NCI-H2171 treated with DMSO at 0.1 percent for 48 hours (cell line): Measurements from ENCODE around the gene TPST1.
"Not testable (repeated sequence)": the region's sequence is repeated elsewhere in the genome, so short reads cannot be mapped to it uniquely, and the experiment has no call there.

Experiments used
- DNase-seq: peaks from one replicate; lab custom pipeline; 2025; lab: John Stamatoyannopoulos, UW

TPST1 gene

DNA sequence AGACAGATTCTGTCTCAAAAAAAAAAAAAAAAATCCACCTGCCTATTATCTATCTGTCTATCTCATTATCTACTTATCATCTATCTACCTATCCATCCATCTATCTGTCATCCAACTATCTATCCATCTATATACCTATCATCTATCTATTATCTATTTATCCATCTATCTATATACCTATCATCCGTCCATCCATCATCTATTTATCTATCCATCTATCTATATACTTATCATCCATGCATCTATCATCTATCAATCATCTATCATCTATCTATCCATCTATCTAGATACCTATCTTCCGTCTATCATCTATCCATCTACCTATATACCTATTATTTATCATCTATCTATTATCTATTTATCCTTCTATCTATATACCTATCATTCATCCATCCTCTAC, 16.5 kb upstream of the TPST1 start:
- DNase-seq = no peak

DNA sequence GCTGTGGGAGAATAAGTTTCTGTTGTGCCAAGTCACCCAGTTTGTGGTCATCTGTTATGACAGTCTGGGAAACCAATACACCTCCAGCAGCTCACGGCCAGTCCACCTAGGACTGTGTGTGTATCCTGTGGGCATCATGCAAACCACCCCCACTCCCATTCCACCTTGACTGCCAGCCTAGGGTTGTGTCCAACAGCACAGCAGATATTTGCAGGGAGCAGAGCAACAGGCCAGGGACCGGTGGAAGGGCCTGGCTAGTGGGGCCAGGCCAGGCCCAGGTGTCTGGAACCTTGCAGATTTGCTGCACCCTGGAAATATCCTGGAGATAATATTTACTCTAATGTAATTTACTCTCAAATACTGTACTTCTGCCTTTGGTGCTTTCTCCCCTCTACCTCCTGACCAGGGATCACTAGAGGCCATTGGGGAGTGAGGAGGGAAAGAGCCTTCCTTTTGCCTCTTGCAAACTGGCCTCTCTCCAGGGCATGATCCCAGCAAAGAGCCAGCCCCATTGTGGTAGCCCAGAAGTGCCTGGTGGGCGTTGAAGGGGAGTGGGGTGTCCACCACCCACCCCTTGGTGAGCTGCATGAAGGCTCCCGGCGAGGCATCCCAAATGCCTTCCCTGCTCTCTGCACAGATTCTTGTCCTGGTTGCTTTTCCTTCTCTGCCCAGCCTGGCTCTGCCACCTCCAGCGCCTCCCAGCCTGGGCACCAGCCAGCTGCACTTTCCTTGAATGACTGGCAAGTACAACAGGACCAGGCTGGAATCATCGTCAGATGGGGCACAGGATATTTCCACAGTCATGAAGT, 15.2 kb upstream of the TPST1 start:
- DNase-seq = no peak

DNA sequence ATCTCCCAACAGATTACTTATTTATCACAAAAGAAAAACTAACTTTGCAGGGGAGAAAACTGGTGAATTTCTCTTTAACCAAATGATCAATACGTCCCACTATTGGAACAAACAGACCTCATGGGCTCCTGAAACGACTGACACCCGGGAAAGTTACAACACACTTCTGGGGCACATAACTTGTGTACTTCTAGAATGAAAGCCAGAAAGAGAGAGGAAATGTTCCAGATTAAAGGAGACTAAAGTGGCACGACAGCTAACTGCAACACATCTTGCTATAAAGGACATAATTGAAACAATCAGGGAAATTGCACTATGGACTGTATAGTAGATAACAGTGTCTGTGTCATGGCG, 14.7 kb upstream of the TPST1 start:
- no peak for DNase-seq

DNA sequence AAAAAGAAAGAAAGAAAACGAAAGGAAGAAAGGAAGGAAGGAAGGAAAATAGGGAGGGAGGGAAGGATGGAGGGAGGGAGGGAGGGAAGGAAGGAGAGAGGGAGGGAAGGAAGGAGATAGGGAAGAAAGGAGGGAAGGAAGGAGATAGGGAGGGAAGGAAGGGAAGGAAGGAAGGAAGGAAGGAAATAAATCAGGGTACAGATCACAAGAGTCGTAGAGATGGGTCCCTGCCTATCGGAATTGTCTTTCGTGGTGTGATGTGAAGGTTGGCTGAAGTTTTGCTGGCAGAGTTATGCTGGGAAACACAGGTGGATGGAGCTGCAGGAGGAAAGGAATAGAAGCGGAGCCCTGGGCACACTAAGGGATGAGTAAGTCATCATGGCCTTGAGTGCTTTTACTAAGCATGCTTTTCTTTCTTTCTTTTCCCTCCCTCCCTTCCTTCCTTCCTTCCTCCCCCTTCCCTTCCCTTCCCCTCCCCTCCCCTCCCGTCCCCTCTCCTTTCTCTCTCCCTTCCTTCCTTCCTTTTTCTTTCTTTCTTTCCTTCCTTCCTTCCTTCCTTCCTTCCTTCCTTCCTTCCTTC, 11.9 kb upstream of the TPST1 start:
- DNase-seq = no peak

DNA sequence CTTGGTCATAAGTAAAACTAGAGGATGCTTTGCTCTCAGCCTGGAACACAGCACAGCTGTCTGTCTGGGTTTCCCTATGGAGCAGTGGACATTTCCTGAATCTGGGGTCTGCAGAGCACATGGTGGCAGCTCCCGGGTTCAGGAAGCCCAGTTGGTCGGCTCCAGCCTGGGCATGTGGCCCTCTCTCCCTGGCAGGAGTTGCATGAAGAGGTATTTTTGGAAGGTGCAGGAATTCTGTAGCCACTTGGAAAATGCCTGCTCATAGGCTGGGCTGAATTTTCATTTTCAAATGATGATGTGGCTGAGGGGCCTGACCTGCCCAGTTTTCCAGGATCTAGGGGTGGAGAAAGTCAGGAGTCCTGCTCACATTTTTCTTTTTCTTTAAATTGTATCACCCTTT, 6.7 kb upstream of the TPST1 start:
- DNase-seq = no peak

DNA sequence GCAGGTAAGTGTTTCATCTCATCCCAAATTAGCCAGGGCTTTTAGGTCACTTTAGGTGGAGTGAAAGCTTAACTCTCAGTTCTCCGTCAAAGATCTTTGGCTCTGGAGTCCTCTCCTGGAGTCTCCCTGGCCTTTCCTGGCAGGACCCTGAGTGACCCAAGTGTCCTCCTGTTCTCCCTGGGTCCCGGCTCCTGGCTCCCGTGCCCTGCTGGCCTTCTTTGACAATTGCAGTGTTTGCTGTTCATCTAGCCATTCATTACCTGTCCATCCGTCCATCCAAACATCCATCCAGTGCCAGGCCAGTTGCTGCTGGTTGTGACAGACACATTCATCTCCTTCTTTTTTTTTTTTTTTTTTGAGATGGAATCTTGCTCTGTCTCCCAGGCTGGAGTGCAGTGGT, 6.2 kb upstream of the TPST1 start:
- DNase-seq = no peak

DNA sequence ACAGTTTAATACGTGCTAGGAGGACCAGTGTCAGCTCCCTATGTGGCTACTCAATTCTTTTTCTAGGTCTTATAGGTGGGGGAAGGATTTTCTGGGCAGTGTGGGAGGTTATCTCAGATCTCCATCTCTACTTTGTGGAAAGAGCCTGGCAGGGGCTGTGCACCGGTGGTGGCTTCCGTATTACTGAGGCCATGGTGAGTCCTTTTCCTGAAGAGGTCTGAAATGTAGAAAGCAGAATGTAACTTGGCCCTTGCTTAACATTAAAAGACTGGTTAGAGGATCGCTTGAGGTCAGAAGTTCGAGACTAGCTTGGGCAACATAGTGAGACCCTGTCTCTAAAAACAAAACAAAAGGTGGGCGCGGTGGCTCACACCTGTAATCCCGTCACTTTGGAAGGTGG, 2.7 kb upstream of the TPST1 start:
- no peak for DNase-seq

DNA sequence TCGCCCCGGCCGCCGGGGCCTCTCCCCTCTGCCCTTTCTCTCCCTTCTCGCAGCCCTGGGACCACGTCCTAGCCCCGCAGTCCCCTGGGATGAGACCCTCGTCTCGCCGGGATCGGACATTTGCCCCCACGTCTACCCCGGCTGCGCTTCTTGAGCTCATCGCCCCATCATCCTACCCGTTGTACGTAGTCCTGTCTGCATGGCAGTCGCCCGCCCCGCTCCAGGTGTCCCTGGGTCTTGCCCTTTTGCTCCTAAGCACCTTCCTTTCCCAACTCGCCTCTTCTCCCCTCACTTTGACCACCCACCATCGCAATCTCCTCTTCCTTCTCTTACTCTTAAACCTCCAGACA, 582 bp downstream of the TPST1 start:
- DNase-seq = peak; percentile 18

DNA sequence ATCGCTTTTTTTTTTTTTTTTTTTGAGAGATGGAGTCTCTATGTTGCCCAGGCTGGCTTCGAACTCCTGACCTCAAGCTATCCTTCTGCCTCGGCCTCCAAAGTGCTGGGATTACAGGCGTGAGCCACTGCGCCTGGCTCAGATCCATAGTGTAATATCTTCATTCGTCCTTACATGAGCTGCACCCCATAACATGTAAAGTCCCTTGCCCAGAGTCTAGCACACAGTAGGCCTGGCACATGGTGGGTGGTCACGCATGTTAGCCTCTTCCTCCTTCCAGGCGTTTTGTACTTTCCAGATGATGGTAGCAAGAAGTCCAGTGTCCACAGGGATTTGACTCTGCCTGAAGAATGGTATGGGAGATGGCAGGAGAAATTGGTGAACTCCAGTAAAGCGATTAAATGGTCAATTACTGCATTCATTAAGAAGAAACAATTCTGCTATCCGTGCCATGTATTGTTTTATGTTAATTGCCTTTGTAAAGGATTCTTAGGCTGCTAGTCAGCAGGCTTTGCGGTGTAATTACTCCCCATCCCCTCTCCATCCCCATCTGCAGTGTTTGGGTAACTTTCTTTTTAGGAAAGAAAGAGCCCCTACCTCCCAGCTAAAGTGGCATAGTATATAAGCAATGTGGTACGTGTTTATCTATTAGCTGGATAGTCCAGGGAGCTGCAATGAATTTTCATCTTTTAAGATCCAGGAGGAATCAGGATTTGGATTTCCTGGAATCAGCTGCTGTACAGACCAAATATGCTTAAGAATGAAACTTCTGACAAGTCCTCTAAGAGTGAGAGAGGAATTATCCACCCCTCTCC, 1.2 kb downstream of the TPST1 start:
- no peak for DNase-seq

DNA sequence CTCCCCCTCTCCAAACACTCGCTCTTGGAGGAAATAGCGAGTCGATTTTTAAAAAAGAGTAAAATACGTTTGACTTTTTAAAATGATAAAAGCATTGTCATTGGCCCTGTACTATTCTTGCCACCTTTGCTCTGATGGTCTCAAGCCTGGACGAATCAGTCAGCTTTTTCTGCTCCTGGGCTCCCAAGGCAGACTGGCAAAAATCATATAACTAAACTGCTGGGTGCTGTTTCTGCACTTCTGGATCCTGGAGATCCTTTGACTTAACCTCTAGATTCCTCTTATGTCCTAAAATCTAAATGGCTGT, 1.8 kb downstream of the TPST1 start:
- DNase-seq = no peak

DNA sequence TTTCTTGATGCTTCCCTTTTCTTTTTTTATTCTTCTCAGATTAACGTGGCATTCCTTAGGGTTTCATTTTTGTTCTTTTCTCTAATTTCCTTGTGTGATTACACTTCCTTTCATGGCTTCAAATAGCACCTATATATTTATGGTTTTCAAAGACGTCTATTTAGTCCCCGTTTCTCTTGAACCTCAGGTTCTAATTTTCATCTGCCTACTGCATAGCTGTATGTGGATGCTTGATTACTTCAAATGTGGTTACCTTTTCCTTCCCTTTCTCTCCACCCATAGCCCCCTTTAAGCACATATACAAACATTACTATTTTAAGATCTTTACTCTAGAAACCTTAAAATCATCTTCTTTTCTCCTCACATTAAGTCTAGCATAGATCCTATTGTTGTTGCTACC, 2.4 kb downstream of the TPST1 start:
- DNase-seq = no peak

DNA sequence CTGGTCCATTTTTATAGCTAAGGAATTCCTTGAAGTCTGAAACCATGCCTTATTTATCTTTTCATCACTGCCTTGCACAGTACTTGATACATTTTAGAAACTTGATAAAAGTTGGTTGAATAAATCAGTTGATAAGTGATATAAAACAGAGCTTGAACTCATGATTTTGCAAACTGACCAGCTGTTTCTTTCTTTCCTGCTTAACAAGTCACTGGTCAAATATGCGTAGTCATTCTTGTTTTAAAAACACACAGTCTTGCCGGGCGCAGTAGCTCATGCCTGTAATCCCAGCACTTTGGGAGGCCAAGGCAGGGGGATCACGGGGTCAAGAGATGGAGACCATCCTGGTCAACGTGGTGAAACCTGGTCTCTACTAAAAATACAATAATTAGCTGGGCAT, 6.3 kb downstream of the TPST1 start:
- no peak for DNase-seq

DNA sequence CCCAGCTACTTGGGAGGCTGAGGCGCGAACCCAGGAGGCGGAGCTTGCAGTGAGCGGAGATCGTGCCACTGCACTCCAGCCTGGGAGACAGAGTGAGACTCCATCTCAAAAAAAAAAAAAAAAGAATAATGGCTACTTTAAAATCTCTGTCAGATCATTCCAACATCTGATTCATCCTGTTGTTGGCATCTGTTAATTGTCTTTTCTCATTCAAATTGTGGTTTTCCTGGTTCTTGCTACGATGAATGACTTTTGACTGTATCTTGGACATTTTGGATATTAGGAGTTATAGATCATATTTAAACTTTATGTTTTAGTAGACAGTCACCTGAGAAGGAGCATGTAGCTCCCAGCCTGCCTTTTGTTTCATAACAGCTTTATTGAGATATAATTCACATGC, 8.5 kb downstream of the TPST1 start:
- no peak for DNase-seq

DNA sequence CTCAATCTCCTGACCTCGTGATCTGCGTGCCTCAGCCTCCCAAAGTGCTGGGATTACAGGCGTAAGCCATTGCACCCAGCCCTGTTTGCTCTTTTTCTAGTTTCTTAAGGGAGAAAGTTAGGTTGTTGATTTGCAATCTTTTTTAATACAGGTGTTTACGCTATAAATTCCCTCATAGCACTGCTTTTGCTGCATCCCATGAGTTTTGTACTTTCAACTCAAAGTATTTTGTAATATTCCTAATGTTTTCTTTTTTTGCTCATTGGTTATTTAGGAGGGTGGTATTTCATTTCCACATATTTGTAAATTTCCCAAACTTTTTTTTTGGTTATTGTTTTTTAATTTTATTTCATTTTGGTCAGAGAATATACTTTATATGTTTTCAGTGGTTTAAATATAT, 11.6 kb downstream of the TPST1 start:
- DNase-seq = no peak

DNA sequence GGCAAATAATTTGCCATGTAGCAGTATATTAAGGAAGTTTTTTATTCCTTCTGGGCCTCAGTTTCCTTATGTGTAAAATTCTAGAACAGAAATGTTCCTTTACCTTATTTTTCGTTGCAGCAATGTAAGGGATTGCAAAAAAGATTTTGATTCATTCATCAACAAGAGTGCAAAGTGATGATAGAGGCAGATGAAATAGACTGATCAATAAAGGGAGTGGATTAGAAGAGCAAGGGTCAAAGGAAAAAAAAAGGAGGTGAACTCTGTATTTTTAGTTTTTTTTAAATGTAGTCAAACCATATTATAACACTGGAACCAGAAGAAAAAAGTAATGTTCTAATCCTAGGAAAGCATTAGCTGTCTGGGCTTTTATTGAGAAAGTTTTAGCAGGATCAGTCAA, 14.7 kb downstream of the TPST1 start:
- DNase-seq = no peak

DNA sequence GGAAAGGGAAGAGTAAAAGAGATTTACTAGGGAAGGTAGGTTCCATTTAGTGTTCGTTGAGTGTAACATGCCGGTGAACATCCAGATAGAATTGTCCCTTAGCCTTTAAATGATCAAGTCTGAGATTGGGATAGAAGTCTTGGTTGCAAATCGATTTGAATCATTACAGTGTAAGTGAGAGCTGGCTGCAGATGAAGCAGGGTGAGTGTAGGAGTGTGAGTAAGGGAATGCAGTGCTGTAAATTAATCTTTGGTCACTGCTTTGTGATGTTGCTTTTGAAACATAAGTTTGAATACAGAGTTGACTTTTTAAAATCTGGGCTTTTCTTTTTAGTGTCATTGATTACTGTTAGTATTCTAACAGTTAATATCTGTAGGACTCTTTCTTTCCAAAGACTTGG, 16.3 kb downstream of the TPST1 start:
- no peak for DNase-seq

DNA sequence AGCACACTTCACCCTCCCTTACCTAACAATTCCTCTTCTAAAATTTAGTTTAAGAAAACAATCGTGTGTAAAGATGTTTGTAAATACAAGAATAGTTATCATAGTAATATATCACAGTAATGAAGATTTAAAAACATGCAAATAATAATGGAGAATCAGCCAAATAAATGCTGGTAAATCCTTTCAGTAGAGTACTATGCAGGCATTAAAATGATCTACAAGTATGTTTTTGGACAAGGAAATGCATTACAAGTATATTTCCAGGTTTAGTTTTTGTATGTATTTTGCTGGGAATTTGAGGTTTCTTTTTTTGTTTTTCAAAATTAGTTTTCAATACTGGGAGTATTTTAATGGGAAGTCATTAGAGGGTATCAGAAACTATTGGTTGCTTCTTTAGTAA, 22.7 kb downstream of the TPST1 start:
- DNase-seq = no peak

DNA sequence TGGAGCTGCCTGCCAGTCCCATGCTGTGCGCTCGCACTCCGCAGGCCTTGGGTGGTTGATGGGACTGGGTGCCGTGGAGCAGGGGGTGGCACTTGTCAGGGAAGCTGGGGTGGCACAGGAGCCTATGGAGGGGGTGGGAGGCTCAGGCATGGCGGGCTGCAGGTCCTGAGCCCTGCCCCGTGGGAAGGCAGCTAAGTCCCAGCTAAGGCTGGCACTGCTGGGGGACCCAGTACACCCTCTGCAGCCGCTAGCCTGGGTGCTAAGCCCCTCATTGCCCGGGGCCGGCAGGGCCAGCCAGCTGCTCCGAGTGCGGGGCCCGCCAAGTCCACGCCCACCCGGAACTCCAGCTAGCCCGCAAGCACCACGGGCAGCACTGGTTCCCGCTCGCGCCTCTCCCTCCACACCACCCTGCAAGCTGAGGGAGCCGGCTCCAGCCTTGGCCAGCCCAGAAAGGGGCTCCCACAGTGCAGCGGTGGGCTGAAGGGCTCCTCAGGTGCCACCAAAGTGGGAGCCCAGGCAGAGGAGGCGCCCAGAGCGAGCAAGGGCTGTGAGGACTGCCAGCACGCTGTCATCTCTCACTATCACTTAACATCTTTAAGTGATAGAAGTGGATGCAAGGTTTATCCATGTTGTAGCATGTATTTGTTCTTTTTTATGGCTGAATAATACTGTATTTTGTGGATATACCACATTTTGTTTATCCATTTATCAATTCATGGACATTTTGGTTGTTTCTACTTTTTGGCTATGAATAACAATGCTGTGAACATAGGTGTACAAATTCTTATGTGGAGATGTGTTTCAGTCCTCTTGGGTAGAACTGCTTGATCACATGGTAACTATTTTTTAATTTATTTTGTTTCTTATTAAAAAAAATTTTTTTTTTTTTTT, 26.4 kb downstream of the TPST1 start:
- not testable (repeated sequence) for DNase-seq

DNA sequence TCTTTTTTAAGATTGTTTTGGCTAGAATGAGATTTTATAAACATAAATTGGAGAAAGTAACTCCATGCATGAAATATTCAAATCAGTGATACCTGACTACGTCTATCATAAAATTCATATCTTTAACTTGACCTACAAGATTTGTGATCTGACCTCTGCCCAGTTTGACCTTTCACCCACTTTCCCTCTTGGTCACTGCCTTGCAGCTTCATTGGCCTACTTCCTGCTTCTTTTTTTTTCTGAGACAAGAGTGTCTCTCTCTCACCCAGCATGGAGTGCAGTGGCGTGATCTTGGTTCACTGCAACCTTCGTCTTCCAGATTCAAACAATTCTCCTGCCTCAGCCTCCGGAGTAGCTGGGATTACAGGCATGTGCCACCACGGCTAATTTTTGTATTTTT, 28.5 kb downstream of the TPST1 start:
- DNase-seq = no peak

DNA sequence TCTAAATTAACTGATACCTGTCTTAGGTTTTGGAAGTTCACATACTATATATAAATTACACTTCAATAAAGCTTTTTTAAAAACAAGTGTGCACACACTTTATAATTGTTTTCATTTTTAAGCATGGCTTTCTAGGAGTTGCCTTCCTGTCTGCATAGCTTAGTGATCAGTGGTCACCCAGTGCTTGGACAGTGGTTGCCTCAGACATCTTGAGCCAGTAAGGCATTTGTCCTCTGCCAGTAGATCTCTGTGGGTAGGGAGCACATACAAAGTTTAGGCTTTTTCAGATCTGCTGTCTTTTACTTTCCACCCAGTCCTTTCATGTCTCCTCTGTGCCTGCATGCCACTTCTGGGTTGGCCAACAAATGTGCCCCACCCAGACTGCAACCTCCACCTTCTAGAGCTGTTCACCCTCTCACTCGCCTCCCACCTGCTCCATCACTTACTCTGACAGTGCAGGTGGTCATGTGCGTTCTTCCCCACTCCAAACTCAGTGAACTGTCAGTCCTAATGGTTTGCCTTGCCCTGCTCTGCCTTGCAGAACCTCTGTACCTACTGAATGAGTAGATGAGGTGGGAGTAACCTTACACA, 31.7 kb downstream of the TPST1 start:
- DNase-seq = no peak

DNA sequence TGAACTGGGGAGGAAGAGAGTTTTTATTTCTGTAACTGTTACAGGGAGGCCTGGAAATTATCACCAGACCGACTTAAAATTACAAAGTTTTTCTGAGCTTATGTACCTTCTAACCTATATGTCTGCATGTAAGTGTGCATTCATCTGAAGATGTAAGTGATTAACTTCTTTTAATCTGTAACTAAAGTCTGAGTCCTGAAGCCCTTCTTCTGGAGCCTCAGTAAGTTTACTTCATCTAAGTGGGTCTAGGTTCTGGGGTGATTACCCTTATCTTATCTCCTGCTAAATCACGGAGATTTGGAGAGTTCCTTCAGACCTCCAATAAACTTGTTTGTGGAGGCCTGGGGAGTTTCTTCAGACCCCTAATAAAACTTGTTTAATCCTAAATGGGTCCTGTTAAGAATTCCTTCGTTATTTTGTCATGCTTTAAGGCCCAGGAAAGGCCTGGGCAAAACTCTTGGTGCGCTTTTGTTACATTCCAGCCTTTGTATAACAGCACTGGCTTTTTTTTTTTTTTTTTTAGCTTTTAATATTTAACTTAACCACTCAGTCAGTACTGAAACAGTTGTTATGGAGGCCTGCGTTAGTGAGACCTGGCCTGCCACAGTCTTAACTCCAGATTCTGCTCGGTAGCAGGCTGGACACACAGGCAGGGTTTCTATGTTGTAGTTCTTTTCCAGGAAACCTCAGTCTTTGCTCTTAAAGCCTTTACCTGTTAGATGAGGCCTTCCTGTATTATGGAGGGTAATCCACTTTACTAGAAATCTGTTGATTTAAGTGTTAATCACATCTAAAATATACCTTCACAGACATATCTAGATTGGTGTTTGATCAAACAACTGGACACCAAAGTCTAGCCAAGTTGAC, 33.0 kb downstream of the TPST1 start:
- DNase-seq = no peak
